ENCODE data around the gene EXPH5.
"Not testable (repeated sequence)": the region's sequence is repeated elsewhere in the genome, so short reads cannot be mapped to it uniquely, and the experiment has no call there.

Gene EXPH5

GRCh38 chr11:108606070-108606469, 12.5 kb upstream of the EXPH5 start:
- DNase-seq (ENCODE audit: low read depth), result no peak
- no peak for TF ChIP-seq CTCF (IDR thresholded peaks at IDR 0.05; ENCODE audit: low read depth, low read length, missing control alignments)

GRCh38 chr11:108602818-108603217, 9.2 kb upstream of the EXPH5 start:
- not testable (repeated sequence) for DNase-seq (ENCODE audit: low read depth); H3K4me3 ChIP-seq (ENCODE audit: low read depth, low read length)

More at GRCh38 chr11:108606070-108606469, 12.5 kb upstream of the EXPH5 start:
- no peak overlapping the region for H3K4me3 ChIP-seq (ENCODE audit: low read depth, low read length)

GRCh38 chr11:108601150-108601549, 7.6 kb upstream of the EXPH5 start:
- DNase-seq (ENCODE audit: low read depth), result no peak
- no peak overlapping the region for H3K4me3 ChIP-seq (ENCODE audit: low read depth, low read length)
- TF ChIP-seq CTCF (IDR thresholded peaks at IDR 0.05; ENCODE audit: low read depth, low read length, missing control alignments), result no peak

- no peak for DNase-seq (ENCODE audit: low read depth)
- TF ChIP-seq CTCF (IDR thresholded peaks at IDR 0.05; ENCODE audit: low read depth, low read length, missing control alignments), result no peak
- no peak overlapping the region for H3K4me3 ChIP-seq (ENCODE audit: low read depth, low read length)
Observed at GRCh38 chr11:108599978-108600377, 6.4 kb upstream of the EXPH5 start.

GRCh38 chr11:108597736-108598355, 4.3 kb upstream of the EXPH5 start:
- no peak for DNase-seq (ENCODE audit: low read depth)
- no peak overlapping the region for H3K4me3 ChIP-seq (ENCODE audit: low read depth, low read length)
- no peak for TF ChIP-seq CTCF (IDR thresholded peaks at IDR 0.05; ENCODE audit: low read depth, low read length, missing control alignments)

- H3K4me3 ChIP-seq (ENCODE audit: low read depth, low read length), result no peak overlapping the region
- no peak for TF ChIP-seq CTCF (IDR thresholded peaks at IDR 0.05; ENCODE audit: low read depth, low read length, missing control alignments)
- DNase-seq (ENCODE audit: low read depth), result no peak
Observed at GRCh38 chr11:108596701-108597100, 3.1 kb upstream of the EXPH5 start.

GRCh38 chr11:108593923-108594434, 411 bp upstream of the EXPH5 start:
- no peak for DNase-seq (ENCODE audit: low read depth)
- no peak for TF ChIP-seq CTCF (IDR thresholded peaks at IDR 0.05; ENCODE audit: low read depth, low read length, missing control alignments)
- H3K4me3 ChIP-seq (ENCODE audit: low read depth, low read length), result peak overlapping the region; percentile 77; the same call in 1 of the 2 replicates
